Effector CD8-positive, alpha-beta T cell (primary cell): ENCODE results near the gene A1CF.
"Not testable (repeated sequence)": the region's sequence is repeated elsewhere in the genome, so short reads cannot be mapped to it uniquely, and the experiment has no call there.

Experiments
- DNase-seq: peaks from one replicate; lab custom pipeline; 2025; lab: John Stamatoyannopoulos, UW
- total RNA-seq, 4 experiments: gene quantifications; one replicate each; lab custom pipeline; 2026; lab: John Stamatoyannopoulos, UW

Gene A1CF, protein sequence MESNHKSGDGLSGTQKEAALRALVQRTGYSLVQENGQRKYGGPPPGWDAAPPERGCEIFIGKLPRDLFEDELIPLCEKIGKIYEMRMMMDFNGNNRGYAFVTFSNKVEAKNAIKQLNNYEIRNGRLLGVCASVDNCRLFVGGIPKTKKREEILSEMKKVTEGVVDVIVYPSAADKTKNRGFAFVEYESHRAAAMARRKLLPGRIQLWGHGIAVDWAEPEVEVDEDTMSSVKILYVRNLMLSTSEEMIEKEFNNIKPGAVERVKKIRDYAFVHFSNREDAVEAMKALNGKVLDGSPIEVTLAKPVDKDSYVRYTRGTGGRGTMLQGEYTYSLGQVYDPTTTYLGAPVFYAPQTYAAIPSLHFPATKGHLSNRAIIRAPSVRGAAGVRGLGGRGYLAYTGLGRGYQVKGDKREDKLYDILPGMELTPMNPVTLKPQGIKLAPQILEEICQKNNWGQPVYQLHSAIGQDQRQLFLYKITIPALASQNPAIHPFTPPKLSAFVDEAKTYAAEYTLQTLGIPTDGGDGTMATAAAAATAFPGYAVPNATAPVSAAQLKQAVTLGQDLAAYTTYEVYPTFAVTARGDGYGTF
- 0 to 0.27 (median 0) reads per million in 4 experiments for total RNA-seq

DNA sequence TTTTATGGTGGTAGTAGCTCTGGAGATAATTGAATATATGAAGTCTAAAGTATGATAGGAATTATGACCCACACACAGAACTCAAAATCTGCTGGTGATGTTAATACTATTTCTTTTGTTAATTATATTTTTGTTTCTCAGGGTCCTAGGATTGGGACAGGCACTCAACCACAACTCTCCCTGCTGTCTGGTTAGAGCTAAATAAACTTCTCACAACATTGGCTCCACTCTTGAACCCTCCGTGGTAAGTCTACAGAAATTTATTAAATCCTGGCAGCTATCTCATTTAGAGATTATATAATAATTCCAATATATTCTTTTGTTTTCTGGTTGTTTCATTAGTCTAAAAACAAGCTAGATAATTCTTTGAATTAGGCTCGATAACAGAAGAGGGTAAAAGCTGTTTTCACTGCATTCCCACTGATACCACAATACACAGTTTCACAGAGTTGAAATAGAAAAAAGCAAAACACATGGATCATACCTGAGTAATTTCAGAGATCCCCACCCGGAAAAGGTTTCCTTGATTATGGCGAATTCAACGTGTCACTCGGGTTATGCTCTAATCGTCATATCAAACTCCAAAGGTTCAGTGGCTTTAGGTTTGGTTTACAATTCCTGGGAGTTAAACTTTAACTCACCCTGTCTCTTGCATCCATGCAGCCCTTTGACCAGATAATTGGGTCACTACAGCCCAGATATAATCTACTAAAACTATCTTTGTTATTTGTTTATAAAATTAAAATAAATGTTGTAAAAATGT, at the start of gene A1CF:
Gene A1CF, minus strand, starts transcription at position 531 of the 763 bp plus-strand sequence. CDS start 25,687 bp downstream, outside the sequence.
- no peak for DNase-seq

DNA sequence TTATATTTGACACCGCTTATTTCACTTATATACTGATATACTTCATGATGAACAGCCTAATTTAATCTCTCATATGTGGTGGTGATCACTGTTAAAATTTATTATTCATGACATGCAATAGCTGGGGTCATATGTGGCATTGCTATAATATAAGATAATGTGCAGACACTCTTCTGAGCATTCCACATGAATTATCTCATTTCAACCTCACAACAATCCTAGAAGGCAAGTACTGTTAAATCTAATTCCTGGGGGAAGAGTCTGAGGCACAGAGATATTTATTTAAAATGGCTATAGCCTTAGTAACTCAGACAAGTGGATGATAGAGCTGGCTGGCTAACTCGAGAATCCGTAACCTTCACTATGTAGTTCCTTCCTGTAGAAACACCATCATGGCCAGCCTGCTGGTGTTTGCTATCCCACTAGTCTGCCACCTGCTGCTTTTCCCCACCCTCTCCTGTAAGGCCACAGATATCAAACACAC, 46.6 kb upstream of the A1CF start:
- no peak for DNase-seq

DNA sequence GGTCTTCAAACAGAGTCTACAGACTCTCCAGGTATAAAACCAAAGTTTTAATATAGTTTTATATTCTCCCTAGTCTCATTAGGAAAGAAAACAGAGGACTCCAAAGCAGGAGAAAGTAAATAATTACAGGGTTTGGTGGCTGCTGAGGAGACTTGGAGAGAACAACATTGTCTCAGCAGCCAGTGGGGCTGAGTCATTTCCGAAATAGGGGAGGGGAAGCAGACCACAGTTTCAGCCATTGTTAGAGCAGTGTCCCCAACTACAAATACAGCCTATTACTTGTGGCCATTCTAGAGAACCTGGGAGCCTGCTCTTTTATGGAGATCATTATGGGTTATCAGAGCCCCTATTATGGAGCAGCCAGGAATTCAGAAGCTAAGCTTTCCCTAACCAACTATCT, 44.2 kb upstream of the A1CF start:
- DNase-seq = no peak

DNA sequence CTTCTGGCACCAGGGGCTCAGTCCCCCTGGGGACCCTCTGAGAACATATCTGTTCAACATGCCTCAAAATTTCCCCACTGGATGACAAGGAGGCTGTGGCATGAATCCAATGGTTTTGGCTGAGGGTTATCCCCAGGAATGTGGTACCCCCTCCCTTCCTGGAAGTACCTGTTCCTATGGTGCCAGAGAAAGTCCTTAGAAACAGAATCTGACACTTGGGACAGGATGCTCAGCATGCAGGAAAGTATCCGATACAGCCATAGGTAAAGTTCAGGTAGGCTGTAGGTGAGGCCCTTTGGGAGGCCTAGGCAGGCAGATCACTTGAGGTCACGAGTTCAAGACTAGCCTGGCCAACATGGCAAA, 42.7 kb upstream of the A1CF start:
- DNase-seq = no peak

DNA sequence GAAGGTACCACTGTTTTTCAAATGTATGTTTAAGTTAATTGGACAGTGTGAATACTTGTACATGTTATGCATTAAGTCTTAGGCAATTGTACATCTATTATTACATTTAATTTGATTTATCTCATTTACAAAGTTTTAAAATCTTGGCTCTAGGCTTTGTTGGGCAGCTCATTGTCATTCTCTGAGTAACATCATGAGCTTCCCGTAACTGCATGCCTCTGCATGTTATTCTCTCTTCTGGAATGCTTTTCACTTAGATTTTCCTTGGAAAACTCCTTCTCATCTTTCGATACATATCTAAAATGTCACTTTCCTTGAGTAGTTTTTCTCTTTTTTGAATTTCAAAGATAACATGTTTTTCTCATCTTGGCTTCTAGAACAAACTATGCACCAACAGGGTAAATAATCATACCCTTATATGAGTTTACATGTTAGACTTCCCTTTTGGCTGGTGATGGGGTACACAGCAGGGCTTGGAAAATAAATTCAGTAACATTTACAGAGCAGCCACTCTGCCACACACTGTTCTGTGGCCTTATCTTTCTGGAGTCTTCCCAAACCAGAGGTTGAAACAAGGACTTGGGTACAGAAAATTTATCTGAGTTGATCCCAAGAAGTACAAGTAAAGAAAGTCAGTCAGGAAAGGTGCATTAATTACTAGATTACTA, 42.2 kb upstream of the A1CF start:
- no peak for DNase-seq

DNA sequence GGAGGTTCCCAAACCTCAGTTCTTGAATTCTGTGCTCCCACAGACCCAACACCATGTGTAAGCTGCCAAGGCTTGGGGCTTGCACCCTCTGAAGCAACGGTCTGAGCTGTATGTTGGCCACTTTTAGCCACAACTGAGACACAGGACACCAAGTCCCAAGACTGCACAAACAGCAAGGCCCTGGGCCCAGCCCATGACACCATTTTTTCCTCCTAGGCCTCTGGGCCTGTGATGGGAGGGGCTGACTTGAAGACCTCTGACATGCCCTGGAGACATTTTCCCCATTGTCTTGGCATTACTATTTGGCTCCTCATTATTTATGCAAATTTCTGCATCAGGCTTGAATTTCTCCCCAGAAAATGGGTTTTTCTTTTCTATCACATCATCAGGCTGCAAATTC, 38.0 kb upstream of the A1CF start:
- DNase-seq = not testable (repeated sequence)

DNA sequence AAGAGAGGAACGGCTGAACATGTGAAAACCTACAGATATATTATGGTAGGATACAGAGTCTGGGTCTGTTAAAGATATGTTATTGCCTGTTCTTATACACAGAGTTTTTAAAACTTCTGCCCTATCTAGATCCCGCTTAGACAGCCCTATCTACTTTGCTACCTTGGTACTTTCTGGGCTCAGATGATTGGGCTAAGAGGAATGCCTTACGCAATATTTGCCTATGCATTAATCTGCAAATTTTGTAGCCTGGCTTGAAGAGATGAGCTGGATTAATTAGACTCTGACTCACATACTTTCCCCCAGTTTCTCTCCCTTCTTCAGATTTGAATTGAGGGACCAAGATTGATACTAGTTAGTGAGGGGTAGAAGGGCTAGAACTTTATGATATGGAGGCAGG, 33.6 kb upstream of the A1CF start:
- DNase-seq = no peak

DNA sequence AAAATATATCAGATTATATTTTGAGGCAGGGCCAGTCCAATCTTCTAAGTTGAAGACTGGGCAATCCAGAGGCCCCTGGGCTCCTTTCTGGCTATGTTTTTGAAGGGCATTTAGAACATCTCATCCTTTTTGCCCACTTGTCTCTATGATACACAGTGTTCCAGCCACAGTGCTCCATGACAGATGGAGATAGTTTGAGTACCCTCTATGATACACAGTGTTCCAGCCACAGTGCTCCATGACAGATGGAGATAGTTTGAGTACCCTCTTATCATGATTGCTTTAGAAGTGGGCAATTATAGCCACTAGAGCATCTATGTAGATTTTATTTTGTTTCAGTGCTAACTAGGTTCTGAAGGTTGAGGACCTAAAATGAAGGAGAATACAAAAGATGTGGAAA, 33.1 kb upstream of the A1CF start:
- no peak for DNase-seq

DNA sequence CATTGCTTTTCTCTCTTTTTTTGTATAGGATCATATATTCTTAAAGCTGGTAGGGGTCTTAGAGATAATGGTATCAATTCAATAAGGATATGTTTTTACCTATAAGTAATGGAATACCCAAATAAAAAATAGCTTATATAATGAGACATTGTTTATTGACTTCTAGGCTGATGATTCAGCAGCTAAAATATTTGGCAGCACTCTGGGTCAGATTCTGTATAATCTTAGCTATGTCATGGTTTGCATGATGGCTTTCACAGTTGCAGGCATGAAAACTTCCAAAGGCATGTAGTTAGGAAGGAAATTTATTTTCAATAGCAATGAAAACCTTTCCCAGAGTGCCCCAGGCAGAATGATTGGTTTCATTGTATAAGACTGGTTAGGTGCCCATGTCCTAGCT, 32.1 kb upstream of the A1CF start:
- DNase-seq = no peak

DNA sequence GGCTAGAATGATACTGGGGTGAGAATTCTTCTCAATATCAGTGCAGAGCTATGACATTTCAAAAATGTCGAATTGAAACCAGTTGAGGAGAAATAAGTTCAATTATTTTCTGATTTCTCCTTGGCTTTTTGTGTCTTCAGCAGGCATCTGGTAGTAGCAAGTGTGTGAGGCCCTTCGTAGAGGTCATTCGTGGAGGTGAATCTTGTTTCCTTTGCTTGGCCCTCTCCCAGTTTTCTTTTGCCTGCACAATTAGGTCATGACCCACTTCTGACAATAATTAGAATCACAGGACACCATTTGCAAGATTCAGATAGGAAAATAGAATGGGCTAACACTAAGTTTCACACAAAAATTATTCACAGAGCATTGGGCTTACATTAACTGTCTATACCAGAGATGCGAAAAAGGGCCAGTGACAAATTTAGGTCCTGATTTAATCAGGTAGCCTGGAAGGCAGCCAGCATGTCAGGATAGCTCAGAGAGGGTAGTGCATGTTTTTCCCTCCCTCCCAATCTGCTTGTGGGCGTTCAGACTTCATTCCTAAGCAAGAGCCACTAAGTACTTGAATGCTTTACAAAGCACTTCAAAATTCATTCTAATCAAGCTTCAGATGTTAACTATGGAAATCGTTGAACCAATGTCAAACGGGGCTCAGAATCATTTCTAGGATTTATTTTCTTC, 24.0 kb upstream of the A1CF start:
- DNase-seq = no peak

DNA sequence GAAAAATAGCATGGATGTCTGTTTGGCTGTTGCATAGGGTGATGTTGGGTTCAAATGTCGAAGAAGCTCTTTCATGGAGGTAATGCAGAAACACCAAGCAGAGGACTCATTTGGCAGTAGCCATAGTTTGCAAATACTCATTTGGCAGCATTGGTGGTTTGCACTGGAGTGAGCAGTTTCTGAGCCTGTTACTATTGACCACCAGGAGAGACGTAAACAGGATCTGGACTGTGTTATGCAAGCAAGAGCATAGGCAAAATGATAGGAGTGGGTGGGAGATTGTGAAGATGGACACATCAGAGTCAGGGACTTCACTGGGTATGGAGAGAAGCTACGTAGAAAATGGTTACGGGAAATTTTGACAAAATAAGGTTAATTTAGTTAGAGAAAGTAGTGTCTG, 22.9 kb upstream of the A1CF start:
- no peak for DNase-seq

DNA sequence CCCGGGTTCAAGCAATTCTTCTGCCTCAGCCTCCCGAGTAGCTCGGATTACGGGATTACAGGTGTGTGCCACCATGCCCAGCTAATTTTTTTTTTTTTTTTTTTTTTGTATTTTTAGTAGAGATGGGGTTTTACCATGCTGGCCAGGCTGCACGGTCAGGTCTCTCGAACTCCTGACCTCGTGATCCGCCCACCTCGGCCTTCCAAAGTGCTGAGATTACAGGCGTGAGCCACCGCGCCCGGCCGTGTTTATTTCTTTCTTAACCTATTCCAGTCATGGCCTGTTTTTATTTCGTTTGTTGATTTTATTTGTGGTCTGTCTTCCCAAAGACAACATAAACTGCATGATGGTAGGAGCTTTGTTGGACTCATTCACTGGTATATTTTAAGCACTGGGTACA, 20.4 kb upstream of the A1CF start:
- not testable (repeated sequence) for DNase-seq

DNA sequence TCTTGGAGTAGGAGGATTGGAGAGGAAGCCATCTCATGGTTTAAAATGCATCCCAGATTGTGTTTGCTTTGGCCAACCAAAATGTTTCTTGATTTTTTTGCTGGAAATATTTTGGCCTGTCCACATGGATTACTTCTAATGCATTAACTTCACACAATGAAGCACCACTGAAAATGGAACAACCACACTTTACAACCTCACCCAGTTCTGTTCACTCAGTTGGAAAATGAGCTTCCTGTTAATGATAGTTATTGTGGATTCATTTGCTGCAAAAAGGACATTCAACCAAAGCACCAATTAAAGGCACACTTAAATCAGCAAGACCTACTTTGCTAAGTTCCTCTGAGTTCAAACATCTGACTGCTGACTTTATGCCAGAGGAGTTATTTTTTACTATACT, 11.3 kb upstream of the A1CF start:
- no peak for DNase-seq

DNA sequence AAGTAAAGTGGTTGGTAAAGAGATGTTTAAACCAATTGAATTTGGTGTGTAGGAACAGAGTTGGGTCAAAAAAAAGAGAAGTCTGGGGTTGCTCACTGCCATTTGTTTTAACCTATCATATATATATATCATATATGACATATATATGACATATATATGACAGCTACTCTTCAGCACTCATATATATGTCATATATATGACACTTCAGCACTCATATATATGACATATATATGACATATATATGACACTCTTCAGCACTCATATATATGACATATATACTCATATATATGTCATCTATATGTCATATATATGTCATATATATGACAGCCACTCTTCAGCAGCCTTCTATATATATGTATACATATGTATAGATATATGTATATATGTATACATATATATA, 8.9 kb upstream of the A1CF start:
- DNase-seq = no peak

DNA sequence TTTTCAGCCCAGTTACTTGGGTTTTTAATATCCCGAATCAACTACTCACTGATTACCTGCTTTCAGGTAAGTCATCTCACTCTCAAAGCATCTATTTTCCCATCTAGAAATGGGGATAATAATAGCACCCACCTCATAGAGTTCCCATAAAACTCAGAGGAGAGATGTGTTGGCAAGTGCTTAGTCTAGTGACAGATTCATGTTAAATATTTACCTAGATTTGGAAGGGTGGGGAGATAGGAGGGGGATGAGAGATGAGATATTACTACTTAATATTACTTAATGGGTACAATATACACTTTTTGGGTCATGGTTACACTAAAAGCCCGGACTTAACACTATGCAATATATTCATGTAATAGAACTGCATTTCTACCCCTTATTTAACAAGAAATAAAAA, 7.0 kb upstream of the A1CF start:
- no peak for DNase-seq

DNA sequence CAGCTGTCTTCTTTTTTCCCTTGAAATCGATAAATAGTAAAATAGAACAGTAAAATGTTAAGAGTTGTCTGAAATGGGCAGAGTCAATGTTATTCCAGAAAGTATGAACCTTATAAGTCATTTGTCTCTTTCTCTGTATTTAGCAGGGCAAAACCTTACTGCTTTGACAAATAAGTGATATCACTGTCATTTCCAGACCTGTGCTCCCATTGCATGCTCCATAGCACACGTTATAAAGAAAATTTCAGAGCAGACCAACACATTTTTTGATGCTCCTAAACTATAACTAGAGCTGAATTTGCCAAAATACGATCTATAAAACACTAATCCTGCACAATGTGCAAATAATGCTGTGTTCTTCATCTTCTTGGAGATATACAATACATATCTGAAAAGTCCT, 1.1 kb downstream of the A1CF start:
- no peak for DNase-seq

DNA sequence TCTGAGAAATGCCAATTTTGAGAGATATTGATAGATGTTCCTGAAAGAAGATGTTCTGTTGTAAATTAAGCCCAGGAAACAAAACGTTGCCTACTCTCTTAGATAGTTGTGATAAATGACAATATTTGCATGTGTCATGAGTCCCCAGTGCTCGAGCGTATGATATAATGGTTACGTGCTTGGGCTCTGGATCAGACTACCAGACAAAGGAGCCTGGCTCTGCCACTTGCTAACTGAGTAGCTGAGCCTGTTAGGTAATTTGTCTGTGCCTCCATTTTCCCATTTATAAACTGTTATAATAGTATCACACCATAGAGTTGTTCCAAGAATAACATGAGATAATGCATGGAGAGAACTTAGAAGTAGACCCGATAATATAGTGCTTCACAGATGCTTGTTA, 1.8 kb downstream of the A1CF start:
- no peak for DNase-seq

DNA sequence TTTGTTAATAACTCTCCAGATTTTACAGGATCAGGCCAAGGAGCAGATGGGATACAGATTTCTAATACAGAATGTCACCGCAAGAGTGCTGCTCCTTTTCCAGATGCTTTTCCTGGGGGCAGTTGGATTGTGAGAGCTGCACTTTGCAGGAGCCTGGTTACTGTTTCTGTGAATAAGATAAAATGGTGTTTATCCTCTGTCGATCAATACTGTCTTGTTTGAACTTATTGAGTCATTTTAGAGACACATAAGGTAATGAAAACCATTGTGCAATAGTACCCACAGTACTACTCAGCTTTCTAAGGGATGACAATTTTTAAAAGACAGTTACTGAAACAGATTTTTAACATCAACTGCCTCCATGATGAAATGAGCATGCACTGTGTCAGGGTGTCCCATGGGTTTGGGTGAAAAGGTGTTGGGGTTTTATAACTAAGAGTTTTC, 2.9 kb downstream of the A1CF start:
- no peak for DNase-seq

DNA sequence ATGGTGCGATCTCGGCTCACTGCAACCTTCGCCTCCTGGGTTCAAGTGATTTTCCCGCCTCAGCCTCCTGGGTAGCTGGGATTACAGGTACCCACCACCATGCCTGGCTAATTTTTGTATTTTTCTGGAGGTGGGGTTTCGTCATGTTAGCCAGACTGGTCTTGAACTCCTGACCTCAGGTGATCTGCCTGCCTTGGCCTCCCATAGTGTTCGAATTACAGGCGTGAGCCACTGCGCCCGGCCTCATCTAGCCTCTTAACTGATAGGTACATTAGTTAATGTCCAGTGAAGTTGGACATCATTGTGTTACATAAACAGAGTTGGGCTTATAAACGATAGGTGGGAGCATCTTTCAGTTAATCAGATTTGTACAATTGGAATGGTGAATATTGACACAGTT, 4.4 kb downstream of the A1CF start:
- DNase-seq = not testable (repeated sequence)

DNA sequence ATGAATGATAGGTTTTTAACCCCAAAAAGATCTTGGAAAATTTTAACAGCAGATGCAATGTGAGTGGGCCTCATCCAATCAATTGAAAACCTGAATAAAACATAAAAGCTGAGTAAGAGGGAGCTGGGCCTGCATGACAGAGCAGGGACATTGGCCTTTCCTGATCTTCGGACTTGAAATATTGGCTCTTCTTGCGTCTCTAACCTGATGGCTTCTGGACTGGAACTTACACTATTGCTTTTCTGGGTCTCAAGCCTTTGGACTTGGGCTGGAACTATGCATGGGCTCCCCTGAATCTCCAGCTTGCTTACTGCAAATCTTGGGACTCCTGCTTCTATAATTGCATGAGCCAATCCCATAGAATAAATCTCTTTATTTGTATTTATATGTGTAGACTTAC, 9.0 kb downstream of the A1CF start:
- no peak for DNase-seq

DNA sequence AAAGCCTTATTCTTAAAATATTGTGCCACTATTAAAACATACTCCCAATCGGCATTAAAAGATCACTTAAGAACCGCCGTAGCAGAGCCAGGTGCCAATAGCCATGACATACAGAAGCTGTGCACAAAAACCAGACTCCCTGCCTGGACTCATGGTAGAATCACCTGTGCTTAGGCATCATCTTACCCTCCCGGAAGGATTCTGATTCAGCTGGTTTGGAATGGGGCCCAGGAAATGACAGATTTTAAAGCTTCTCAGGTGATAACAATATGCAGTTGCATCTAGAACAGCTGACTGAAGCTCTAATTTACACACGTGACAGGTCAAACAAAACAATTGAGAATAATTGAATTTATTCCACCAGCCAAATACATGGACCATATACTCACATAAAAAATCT, 10.7 kb downstream of the A1CF start:
- DNase-seq = no peak

DNA sequence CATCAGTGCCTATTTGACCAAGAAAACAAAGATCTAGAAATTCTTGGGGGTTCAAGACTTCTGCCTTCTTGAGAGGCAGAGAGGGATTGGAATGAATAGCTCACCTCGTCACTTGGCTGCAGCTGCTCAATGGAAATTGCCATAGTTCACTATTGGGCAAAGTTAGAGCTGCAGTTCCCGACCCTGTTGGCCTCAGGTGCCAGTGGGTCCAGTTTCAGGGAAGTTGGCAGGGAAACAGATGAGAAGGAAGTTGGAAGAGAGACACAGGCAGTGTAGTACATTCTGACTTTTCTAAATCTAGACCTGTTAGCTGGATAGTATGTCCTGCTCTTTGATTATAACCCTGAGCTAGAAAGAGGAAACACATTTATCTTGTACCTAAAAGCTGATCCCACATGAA, 19.1 kb downstream of the A1CF start:
- no peak for DNase-seq
